ENCODE measurements around the gene OR10C1.

OR10C1 gene

DNA sequence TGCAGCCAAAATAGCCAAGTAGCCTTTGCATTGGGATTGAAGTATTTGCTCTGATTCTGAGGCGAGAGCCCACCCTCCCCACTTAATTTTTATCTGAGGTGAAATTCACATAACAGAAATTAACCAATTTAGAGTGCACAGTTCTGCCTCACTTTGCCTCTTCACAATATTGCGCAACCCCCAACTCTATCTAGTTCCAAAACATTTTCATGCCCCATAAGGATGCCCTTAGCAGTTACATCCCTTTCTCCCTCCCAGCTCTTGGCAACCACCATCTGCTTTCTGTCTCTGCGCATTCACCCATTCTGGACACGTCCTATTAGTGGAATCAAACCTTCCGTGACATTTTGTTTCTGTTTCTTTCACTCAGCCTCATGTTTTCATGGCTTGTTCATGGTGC lies 39.6 kb downstream of the OR10C1 start:
- DNase-seq (ENCODE audit: low read depth) = no peak

GRCh38 chr6:29479560-29479959 lies 40.5 kb downstream of the OR10C1 start:
- DNase-seq (ENCODE audit: low read depth) = no peak

DNA sequence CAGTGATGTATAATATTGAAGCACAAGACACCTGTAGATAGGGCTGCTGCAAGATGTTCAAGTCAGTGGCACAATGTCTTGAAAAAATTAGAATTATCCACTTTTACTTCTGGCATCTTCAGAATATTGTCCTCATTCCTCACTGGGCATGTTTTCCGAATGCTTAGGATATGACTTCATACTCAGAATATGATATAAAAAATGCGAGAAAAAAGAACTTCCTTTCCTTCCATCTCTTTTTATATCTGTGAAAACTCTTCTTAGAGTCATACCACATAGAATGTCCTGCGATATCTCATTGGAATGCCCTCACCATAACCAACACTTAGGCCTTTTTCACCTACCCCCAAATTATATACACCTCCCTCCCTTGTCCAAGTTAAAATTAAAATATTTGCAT lies 44.1 kb downstream of the OR10C1 start:
- no peak for DNase-seq (ENCODE audit: low read depth)

- no peak for DNase-seq (ENCODE audit: low read depth)
Observed at GRCh38 chr6:29483735-29484134, 44.6 kb downstream of the OR10C1 start.

DNA sequence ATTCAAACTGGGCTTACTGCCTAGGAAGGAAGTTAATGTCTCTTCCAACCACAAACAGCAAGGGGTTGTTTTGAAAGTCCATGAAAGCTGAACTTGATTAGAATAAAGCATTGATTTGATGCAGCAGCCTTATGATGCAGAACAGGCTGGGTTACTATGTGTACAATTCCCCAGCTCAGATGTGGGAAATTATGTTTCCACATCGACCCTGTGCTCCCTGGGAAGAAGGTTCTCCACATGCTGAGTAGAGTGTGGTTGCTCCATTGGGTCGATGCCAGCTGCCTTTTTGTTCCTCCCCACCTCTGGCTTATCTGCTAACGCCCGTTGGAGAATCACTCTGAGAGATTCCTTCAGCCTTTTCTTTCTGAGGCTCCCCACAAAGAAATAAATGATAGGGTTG lies 47.5 kb downstream of the OR10C1 start:
- DNase-seq (ENCODE audit: low read depth) = no peak

GRCh38 chr6:29487131-29487530 lies 48.0 kb downstream of the OR10C1 start:
- no peak for DNase-seq (ENCODE audit: low read depth)

GRCh38 chr6:29487660-29488059 lies 48.6 kb downstream of the OR10C1 start, which contains the start of gene MAS1L:
TSS of gene MAS1L (minus strand) at chr6:29487956. CDS start at chr6:29487902, 54 bp downstream.
- no peak for DNase-seq (ENCODE audit: low read depth)

- DNase-seq (ENCODE audit: low read depth) = no peak
Observed at GRCh38 chr6:29488874-29489273, 49.8 kb downstream of the OR10C1 start.

DNA sequence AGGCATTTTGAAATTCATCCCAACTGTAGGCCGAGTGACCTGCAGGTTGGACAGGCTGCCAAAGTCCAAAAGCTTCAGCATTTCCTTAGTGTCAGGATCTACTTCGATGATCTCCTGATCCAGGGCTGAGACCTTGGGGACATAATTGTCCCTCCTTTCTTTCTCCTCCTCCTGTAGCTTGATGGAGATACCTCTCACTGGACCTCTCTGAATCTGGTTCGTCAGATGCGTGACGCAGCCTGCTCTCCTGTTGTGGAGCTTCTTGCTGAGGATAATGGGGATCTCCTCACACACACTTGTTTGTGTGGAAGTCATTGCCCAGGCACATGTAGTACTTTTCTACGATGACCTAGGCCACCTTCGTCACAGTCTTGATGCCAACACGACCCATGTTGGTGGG lies 50.2 kb downstream of the OR10C1 start:
- no peak for DNase-seq (ENCODE audit: low read depth)

DNA sequence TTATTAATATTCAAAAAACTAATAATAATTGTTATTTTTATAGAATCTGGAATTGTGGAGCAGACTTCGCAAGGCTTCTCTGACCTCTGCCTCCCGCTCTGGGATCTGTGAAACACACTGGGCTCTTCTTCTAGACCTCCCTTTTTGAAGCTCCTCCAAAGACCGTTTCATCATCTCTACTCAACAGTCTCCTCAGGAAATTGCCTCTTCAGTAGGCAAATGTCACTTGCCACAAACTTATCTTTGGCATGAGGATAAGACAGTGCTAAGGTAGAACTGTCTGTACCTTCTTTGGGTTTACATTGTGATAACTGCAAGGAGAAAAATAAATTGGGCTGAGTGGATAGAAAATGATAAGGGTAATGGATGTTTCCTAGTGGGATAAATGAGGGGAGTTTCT lies 50.9 kb downstream of the OR10C1 start:
- DNase-seq (ENCODE audit: low read depth) = no peak

DNA sequence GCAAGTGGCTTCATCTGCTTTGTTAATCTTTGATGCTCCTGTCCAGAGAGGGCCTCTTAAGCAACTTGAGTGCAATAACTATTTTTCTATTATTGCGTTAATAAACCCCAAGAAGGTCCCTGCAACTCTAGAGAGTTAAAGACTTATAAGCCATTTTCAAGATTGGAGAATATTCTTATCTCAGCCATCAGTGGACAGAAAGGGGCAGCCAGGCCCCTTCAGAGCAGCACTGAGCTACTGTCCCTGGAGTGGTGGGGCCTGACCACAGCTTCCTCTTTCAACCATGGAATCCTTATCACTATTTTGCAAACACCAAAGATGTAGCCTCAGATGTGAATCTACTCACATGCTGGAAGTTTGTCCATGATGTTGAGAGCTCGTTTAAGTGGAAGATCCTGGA lies 51.4 kb downstream of the OR10C1 start:
- DNase-seq (ENCODE audit: low read depth) = no peak
